Hepatic stellate cell (primary cell): ENCODE data around the gene DOK7.
"Not testable (repeated sequence)": the region's sequence is repeated elsewhere in the genome, so short reads cannot be mapped to it uniquely, and the experiment has no call there.

Experiments used
- DNase-seq: peaks from one replicate; pipeline ENCODE4 v3.0.0; 2011; ENCODE audit warnings: low spot score

DOK7 gene

DNA sequence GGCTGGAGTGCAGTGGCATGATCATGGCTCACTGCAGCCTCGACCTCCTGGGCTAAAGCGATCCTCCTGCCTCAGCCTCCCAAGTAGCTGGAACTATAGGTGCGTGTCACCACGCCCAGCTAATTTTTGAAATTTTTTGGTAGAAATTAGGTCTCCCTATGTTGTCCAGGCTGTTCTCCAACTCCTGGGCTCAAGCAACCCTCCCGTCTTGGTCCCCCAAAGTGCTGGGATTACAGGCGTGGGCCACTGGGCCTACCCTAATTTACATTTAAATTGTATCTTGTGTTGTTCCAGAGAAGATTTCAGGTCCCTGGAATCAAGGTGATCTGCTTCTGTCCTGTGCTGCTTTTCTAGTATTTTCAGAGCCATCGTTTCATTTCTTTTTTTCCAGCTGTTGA, 70.3 kb downstream of the DOK7 start:
- no peak for DNase-seq

DNA sequence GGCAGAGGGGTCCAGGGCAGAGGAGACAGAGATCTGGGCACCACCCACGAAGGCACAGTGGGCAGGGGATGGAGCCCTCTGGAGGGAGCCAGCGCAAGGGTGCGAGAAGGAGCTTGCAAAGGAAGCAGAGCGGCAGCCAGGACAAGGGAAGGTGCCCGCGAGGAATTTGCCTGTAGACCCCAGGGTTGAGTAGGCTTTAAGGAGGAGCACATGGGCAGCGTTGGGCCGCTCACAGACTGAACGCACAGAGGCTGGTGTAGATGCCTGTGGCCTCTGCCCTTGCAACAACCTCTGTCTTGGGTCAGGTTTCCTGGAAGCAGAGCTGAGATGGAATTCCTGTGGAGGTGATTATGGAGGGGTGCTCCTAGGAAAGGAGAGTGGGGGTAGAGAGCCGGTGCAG, 72.7 kb downstream of the DOK7 start:
- not testable (repeated sequence) for DNase-seq

DNA sequence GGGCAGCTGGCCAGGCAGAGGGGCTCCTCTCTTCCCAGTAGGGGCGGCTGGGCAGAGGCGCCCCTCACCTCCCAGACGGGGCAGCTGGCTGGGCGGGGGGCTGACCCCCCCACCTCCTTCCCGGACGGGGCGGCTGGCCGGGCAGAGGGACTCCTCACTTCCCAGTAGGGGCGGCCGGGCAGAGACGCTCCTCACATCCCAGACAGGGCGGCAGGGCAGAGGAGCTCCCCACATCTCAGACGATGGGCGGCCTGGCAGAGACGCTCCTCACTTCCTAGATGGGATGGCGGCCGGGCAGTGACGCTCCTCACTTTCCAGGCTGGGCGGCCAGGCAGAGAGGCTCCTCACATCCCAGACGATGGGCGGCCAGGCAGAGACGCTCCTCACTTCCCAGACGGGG, 75.8 kb downstream of the DOK7 start:
- not testable (repeated sequence) for DNase-seq

DNA sequence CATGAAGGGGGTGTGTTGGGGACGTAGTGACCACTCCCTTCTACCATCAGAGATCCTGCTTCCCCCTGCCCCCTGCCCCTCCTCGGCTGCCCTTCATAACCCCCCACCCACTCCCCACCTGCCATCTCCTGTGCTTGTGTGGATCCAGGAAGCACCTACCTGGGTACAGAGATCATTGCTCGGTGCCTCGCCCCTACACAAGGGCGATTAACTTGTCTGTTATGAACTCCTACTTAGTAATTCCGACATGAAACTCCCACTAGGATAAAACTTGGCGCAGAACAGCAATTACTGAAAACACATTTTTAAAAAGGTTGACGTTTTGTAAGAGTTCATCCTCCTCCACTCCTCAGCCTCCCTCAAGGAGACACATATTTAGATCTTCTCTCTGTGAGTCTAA, 80.3 kb downstream of the DOK7 start:
- DNase-seq, result not testable (repeated sequence)
